ENCODE measurements around the gene NT5C2. TPM values are rescaled to one million over a fixed set of nuclear protein-coding genes. Genes with fewer than 3 reads are reported as not detected.

NT5C2 gene
- polyA plus RNA-seq, 1 donor (not counting 4 experiments of a cell fraction or from before 2014, with no cell fraction given): 88.6 TPM

DNA sequence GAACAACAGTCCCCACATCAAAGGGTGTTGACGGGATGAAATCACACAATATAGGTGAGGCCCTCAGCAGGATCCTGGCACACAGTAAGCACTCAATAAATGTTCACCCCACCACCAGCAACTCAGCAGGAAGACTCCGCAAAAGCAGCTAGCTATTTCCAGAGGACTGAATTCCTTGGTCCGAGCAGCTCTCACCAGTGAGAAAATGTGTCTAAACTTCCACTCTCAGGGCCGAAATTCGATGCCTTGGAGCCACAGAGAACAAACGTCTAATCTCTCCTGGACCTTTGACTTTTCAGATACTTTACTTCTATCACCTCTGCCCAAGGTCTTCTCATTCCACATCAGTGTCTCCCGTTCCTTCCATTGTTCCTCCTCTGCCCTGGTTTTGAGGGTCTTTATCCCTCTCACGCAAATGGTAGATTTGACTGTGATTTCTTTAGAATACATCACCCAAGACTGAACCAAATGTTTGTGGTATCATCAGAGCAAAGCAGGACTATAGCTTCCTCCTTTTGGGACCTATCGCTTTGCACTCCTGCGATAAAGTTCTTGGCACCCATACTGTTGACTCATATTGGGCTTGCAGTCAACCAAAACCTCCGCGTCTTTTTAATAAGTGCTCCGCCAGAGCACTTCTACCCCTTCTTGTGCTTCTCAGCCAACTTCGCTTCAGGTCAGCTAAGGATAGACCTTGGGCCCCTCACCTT is 903 bp upstream of the NT5C2 start:
- Histone ChIP-seq H3K4me2 (ENCODE audit: control insufficient read depth, extremely low read depth, insufficient read depth, low read depth, low read length) (peak overlapping the region; percentile 83), H3K4me3 (ENCODE audit: control insufficient read depth in 2 of 3, extremely low read depth in 1 of 3, insufficient read depth in 2 of 3, low read depth in 1 of 3, low read length in 3 of 3) (peak overlapping the region in 1 of 3 experiments; percentile 1), H3K36me3 (ENCODE audit: control insufficient read depth in 2 of 2, extremely low read depth in 1 of 2, insufficient read depth in 2 of 2, low read length in 2 of 2) (no peaks in the 10 kb centered on the region), H3K4me1 (ENCODE audit: control insufficient read depth, extremely low read depth, insufficient read depth, low read length) (peaks cover 12% of the 10 kb centered on the region), H3K9me1 (ENCODE audit: control insufficient read depth, extremely low read depth, insufficient read depth, low read length) (no peaks in the 10 kb centered on the region), H3K79me2 (ENCODE audit: control insufficient read depth, insufficient read depth, low read length) (peaks cover 38% of the 10 kb centered on the region), H4K20me1 (ENCODE audit: control insufficient read depth, extremely low read depth, insufficient read depth, low read length) (no peaks in the 10 kb centered on the region), H3K27me3 (ENCODE audit: control insufficient read depth, extremely low read depth, insufficient read depth, low read length) (no peaks in the 10 kb centered on the region), H3K27ac (ENCODE audit: control insufficient read depth, insufficient read depth, low read length) (no peak overlapping the region), H3K9me3 (ENCODE audit: control insufficient read depth, low read depth, low read length) (no peaks in the 10 kb centered on the region), H3K9ac (ENCODE audit: control insufficient read depth, extremely low read depth, insufficient read depth, low read length) (no peak overlapping the region), H2AFZ (ENCODE audit: control insufficient read depth, low read length) (peak overlapping the region; percentile 1)
- dilution Hi-C loops (cut with MboI; ENCODE audit: extremely low pct_ligation_motif_present, low sequenced_read_pairs): no loop called here
- FAIRE-seq (peak; percentile 39), DNase-seq (ENCODE audit: low read depth, low spot score) (no peak)
- TF ChIP-seq EZH2 (IDR thresholded peaks at IDR 0.05; ENCODE audit: low read length) (no peak), CTCF (optimal IDR thresholded peaks at IDR 0.05 in 1 of 3, IDR thresholded peaks at IDR 0.05 in 1 of 3, conservative IDR thresholded peaks at IDR 0.05 in 1 of 3; ENCODE audit: extremely low read depth in 1 of 3, insufficient read depth in 2 of 3, low read length in 3 of 3) (no peak)

DNA sequence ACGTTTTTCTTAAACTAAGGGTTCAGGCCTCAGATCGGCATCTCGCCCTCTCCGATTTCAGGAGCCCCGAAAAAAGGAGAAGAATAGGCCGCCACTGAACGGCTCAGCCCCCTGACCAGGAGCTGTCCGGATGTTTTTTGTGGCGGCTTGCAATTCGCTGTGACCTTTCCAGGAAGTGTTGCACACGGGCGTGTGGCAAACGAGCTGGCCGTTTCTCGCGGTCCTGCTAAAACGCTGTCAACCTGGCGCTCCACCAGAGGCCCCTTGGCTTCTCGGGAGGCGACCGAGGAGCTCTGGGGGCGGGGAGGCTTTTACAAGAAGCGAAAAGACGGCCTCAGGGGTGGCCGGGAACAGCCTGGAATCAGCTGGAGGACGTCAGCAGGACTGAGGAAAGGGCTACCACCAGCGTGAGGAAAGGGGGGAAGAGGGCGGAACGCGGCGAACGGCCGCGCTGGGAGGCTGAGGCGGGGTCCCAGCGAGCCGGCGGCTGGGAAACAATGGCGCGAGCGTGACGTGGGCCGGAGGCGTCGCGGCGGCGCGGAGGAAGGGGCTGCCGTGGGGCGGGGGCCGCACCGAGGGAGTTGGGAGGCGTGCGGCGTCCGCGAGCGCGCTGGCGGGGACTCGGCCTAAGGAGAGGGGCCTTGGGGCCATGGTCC is 493 bp downstream of the NT5C2 start:
- H3K27ac ChIP-seq (ENCODE audit: control insufficient read depth, insufficient read depth, low read length): peak overlapping the region; percentile 81
- peak overlapping the region; percentile 94 for H3K4me2 ChIP-seq (ENCODE audit: control insufficient read depth, extremely low read depth, insufficient read depth, low read depth, low read length)
- DNase-seq (ENCODE audit: low read depth, low spot score) (no peak), FAIRE-seq (no peak)
- no peaks in the 10 kb centered on the region for H3K36me3 ChIP-seq (ENCODE audit: control insufficient read depth in 2 of 2, extremely low read depth in 1 of 2, insufficient read depth in 2 of 2, low read length in 2 of 2)
- H3K4me1 ChIP-seq (ENCODE audit: control insufficient read depth, extremely low read depth, insufficient read depth, low read length): peaks cover 12% of the 10 kb centered on the region
- H3K9me3 ChIP-seq (ENCODE audit: control insufficient read depth, low read depth, low read length): no peaks in the 10 kb centered on the region
- peak overlapping the region; percentile 84 to 96 (median 94) for H3K4me3 ChIP-seq (ENCODE audit: control insufficient read depth in 2 of 3, extremely low read depth in 1 of 3, insufficient read depth in 2 of 3, low read depth in 1 of 3, low read length in 3 of 3)
- no peaks in the 10 kb centered on the region for H4K20me1 ChIP-seq (ENCODE audit: control insufficient read depth, extremely low read depth, insufficient read depth, low read length)
- peaks cover 52% of the 10 kb centered on the region for H3K79me2 ChIP-seq (ENCODE audit: control insufficient read depth, insufficient read depth, low read length)
- no peak for TF ChIP-seq CTCF (optimal IDR thresholded peaks at IDR 0.05 in 1 of 3, IDR thresholded peaks at IDR 0.05 in 1 of 3, conservative IDR thresholded peaks at IDR 0.05 in 1 of 3; ENCODE audit: extremely low read depth in 1 of 3, insufficient read depth in 2 of 3, low read length in 3 of 3)
- no peak for TF ChIP-seq EZH2 (IDR thresholded peaks at IDR 0.05; ENCODE audit: low read length)
- no peaks in the 10 kb centered on the region for H3K27me3 ChIP-seq (ENCODE audit: control insufficient read depth, extremely low read depth, insufficient read depth, low read length)
- dilution Hi-C loops (cut with MboI; ENCODE audit: extremely low pct_ligation_motif_present, low sequenced_read_pairs): no loop called here
- H2AFZ ChIP-seq (ENCODE audit: control insufficient read depth, low read length): peak overlapping the region; percentile 56
- H3K9ac ChIP-seq (ENCODE audit: control insufficient read depth, extremely low read depth, insufficient read depth, low read length): peak overlapping the region; percentile 94
- H3K9me1 ChIP-seq (ENCODE audit: control insufficient read depth, extremely low read depth, insufficient read depth, low read length): no peaks in the 10 kb centered on the region

Measured in keratinocyte (primary cell).